Progenitor cell of endocrine pancreas (in vitro differentiated cells): ENCODE results near the gene CGNL1. TPM values are rescaled to one million over a fixed set of nuclear protein-coding genes. Genes with fewer than 3 reads are reported as not detected.

ENCODE experiments used
- DNase-seq: peaks from one replicate; pipeline ENCODE4 v3.0.0; 2021; ENCODE audit warnings: low spot score; ENCODE audit not compliant: unreplicated experiment
- H3K27ac Mint-ChIP-seq: 2 replicates; pipeline ENCODE4 v1.8.0; 2021; ENCODE audit warnings: mild to moderate bottlenecking, moderate library complexity, mixed read lengths
- H3K27me3 Mint-ChIP-seq: 2 replicates; pipeline ENCODE4 v1.8.0; 2021; ENCODE audit warnings: mixed read lengths
- H3K36me3 Mint-ChIP-seq: 2 replicates; pipeline ENCODE4 v1.8.0; 2022; ENCODE audit warnings: mixed read lengths; ENCODE audit not compliant: insufficient read depth
- H3K4me1 Mint-ChIP-seq: 2 replicates; pipeline ENCODE4 v1.8.0; 2021; ENCODE audit warnings: low read depth, mixed read lengths
- H3K4me3 Mint-ChIP-seq: 2 replicates; pipeline ENCODE4 v1.8.0; 2021; ENCODE audit warnings: low read depth, mild to moderate bottlenecking, moderate library complexity, mixed read lengths
- H3K9me3 Mint-ChIP-seq: 2 replicates; pipeline ENCODE4 v1.8.0; 2021; ENCODE audit warnings: low read depth, mixed read lengths
- total RNA-seq: library from RNA; stranded (reverse); gene quantifications from 2 replicates; pipeline ENCODE4 v1.2.1, GENCODE V29; 2021
- TF ChIP-seq, protein P1 (sequence below): fragments of 200-600 bp; sonication (generic); IDR thresholded peaks from one replicate; pipeline ENCODE4 v1.5.0; 2021; ENCODE audit warnings: antibody characterized with exemption, mild to moderate bottlenecking; ENCODE audit not compliant: unreplicated experiment

Gene CGNL1
- total RNA-seq, 1 donor from 2014 or later: 41.9 TPM

DNA sequence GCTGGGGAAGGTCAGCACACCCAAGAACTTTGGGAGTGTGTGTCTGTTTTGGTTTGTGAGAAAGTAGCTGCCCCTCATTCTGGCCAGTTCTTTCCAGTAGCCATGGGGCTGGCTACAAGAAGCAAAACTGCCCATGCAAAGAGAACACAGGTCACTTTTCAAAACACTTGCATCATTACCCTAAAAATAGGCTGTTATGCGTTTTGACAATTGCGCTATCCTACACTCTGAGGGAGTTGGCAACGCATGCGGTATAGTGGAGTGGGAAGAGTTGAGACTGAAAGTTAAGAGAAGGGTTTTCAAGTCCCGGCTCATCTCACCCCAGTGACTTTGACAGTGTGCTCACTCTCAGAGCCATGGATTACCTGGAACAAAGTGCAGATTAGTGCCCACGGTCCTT is 173.6 kb downstream of the CGNL1 start:
- no peaks in the 10 kb centered on the region for H3K9me3 Mint-ChIP-seq
- H3K27ac Mint-ChIP-seq: no peak overlapping the region
- TF ChIP-seq, protein P1, sequence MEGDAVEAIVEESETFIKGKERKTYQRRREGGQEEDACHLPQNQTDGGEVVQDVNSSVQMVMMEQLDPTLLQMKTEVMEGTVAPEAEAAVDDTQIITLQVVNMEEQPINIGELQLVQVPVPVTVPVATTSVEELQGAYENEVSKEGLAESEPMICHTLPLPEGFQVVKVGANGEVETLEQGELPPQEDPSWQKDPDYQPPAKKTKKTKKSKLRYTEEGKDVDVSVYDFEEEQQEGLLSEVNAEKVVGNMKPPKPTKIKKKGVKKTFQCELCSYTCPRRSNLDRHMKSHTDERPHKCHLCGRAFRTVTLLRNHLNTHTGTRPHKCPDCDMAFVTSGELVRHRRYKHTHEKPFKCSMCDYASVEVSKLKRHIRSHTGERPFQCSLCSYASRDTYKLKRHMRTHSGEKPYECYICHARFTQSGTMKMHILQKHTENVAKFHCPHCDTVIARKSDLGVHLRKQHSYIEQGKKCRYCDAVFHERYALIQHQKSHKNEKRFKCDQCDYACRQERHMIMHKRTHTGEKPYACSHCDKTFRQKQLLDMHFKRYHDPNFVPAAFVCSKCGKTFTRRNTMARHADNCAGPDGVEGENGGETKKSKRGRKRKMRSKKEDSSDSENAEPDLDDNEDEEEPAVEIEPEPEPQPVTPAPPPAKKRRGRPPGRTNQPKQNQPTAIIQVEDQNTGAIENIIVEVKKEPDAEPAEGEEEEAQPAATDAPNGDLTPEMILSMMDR: no peak
- H3K4me1 Mint-ChIP-seq: peaks cover 34% of the 10 kb centered on the region
- DNase-seq: no peak
- no peak overlapping the region for H3K4me3 Mint-ChIP-seq
- no peaks in the 10 kb centered on the region for H3K27me3 Mint-ChIP-seq
- H3K36me3 Mint-ChIP-seq: peaks cover 15% of the 10 kb centered on the region

DNA sequence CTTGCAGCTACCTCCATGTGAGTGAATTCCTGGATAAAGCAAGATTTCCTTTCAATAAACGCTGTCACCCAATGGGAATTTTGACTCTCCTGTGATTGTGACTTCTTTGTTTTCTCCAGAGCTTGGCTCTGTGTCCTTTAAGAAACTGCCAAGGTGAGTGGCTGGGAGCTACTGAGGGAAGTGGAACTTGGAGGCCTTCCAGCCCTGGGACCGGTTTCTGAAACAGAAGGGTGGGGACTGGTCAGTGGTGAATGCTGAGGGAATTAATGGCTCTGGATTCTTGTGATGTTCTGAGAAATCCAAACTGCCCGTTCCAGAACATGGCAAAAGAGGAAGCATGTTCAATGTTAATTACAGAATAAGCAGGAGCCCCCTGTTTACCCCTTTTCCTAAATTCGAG is 174.3 kb downstream of the CGNL1 start:
- DNase-seq: no peak
- no peaks in the 10 kb centered on the region for H3K27me3 Mint-ChIP-seq
- no peak overlapping the region for H3K4me3 Mint-ChIP-seq
- peak overlapping the region; percentile 98 for H3K27ac Mint-ChIP-seq
- no peaks in the 10 kb centered on the region for H3K9me3 Mint-ChIP-seq
- peaks cover 15% of the 10 kb centered on the region for H3K36me3 Mint-ChIP-seq
- peaks cover 37% of the 10 kb centered on the region for H3K4me1 Mint-ChIP-seq
- TF ChIP-seq, protein P1: no peak

DNA sequence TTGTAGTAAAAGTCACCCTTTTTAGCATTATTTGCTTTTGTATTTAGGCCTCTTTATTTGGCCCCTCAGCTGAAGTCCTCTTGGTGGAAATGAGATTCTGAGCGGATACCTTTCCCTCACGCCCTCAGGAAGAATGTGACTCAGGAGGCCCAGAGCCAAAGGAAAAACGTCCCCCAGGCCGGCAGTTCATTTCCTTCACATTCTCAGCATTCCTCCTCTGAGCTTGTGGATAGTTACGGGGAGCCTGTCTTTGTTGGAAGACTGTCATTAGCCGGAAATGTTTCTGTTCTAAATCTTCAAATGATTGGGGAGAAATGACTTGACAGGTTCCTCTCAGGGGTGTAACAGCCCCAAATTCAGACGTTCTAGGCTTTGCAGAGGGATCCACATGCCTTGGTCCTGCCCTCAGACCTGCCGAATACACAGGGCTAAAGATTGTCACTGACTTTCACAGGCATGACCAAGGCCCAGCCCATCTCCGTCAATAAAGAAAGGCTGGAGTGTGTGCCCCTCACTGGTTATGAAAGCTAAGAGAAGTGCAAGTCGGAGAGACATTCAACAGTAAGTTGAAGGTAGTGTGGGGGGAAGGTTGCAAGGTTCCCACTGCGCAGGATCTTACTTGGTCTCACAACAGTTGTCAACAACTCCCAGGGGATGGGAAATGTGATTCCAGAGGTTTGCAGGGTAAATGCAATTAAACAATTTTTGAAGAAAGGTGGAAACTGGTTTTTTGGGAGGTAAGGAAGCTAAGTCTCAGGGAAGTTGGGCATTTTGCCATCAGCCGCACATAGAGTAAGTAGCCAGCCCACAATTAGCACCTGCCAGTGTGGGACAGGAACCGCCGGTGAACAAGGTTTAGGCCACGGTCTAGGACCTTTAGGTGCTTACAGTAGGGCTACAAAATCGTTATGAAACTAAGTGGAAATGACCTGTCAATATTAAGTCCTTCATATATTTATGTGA is 175.7 kb downstream of the CGNL1 start:
- TF ChIP-seq, protein P1: no peak
- no peak for DNase-seq
- H3K9me3 Mint-ChIP-seq: no peaks in the 10 kb centered on the region
- no peaks in the 10 kb centered on the region for H3K27me3 Mint-ChIP-seq
- peaks cover 8% of the 10 kb centered on the region for H3K36me3 Mint-ChIP-seq
- peak overlapping the region; percentile 98 for H3K27ac Mint-ChIP-seq
- H3K4me3 Mint-ChIP-seq: peak overlapping the region; percentile 18
- H3K4me1 Mint-ChIP-seq: peaks cover 37% of the 10 kb centered on the region

DNA sequence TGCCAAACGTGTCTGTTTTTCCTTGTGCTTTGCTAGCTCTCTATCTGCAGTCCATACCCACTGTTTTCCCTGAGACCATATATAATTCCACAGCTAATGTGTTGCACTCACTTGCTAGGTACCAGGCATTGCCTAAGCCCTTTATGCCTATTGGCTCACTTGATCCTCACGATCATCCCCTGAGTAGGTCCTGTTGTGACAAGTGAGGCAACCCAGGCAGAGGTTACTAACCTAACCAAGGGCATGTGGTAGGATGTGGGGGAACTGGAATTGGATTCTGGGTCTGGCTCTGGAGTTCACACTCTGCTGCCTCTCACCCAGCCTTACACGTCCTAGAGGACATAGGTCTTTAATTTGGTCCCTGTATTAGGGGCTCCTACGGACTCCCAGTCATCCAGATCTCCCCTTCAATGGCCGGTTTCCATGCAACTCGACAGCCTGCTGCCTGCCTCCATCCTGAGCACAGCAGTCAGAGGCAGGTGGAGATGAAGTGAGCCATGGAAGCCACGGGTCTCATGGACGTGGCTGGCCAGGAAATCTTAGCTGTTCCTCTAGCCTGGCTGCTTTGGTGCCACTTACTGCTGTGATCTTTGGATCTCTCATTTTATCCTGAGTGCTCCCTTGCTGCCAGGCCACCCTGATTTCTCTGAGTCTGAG is 176.5 kb downstream of the CGNL1 start:
- H3K27me3 Mint-ChIP-seq: no peaks in the 10 kb centered on the region
- H3K4me3 Mint-ChIP-seq: no peak overlapping the region
- peaks cover 37% of the 10 kb centered on the region for H3K4me1 Mint-ChIP-seq
- DNase-seq: no peak
- TF ChIP-seq, protein P1: no peak
- peaks cover 8% of the 10 kb centered on the region for H3K36me3 Mint-ChIP-seq
- H3K9me3 Mint-ChIP-seq: no peaks in the 10 kb centered on the region
- peak overlapping the region; percentile 98 for H3K27ac Mint-ChIP-seq

DNA sequence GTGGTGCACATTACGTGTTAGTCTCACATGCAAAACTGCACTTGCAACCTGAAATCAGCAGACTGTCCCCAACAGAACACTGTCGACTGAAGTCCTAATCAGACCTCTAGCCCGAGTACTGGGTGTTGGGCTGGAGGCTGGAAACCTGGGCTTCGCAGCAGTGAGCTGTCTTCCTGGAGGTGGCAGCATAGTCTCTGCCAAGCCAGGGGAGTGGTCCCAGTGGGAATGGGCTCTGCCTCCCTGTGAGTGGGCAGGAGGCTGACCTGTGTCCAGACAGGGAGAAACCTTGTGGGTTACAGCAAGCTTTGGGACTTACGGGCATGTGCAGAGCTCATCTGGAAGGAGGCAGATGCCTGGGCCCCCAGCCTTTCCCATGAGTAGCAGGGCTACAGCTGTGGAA is 177.2 kb downstream of the CGNL1 start:
- H3K36me3 Mint-ChIP-seq: peaks cover 6% of the 10 kb centered on the region
- H3K27ac Mint-ChIP-seq: peak overlapping the region; percentile 86
- no peaks in the 10 kb centered on the region for H3K27me3 Mint-ChIP-seq
- H3K9me3 Mint-ChIP-seq: no peaks in the 10 kb centered on the region
- TF ChIP-seq, protein P1: no peak
- peaks cover 32% of the 10 kb centered on the region for H3K4me1 Mint-ChIP-seq
- no peak overlapping the region for H3K4me3 Mint-ChIP-seq
- no peak for DNase-seq
